Type B pancreatic cell (in vitro differentiated cells): ENCODE results near the gene KIF5A. TPM values are rescaled to one million over a fixed set of nuclear protein-coding genes. Genes with fewer than 3 reads are reported as not detected.

ENCODE experiments used
- DNase-seq: peaks from one replicate; pipeline ENCODE4 v3.0.0; 2021; ENCODE audit warnings: mixed read lengths; ENCODE audit not compliant: unreplicated experiment; ENCODE audit errors: extremely low spot score
- H3K27ac Mint-ChIP-seq: 2 replicates; pipeline ENCODE4 v1.8.0; 2021; ENCODE audit warnings: mild to moderate bottlenecking, mixed read lengths
- H3K27me3 Mint-ChIP-seq: 2 replicates; pipeline ENCODE4 v1.8.0; 2021; ENCODE audit warnings: mixed read lengths
- H3K36me3 Mint-ChIP-seq: 2 replicates; pipeline ENCODE4 v1.8.0; 2021; ENCODE audit warnings: mixed read lengths
- H3K4me1 Mint-ChIP-seq: one replicate; pipeline ENCODE4 v1.8.0; 2021; ENCODE audit warnings: mixed read lengths; ENCODE audit not compliant: unreplicated experiment
- H3K4me3 Mint-ChIP-seq: 2 replicates; pipeline ENCODE4 v1.8.0; 2021; ENCODE audit warnings: mild to moderate bottlenecking, mixed read lengths
- H3K9me3 Mint-ChIP-seq: 2 replicates; pipeline ENCODE4 v1.8.0; 2021; ENCODE audit warnings: mixed read lengths
- CTCF ChIP-seq: fragments of 200-600 bp; sonication (generic); conservative IDR thresholded peaks from 2 replicates; pipeline ENCODE4 v1.5.0; 2021; ENCODE audit warnings: antibody characterized with exemption, mild to moderate bottlenecking
- total RNA-seq: library from RNA; stranded (reverse); gene quantifications from 2 replicates; pipeline ENCODE4 v1.2.1, GENCODE V29; 2021; ENCODE audit warnings: low replicate concordance

The KIF5A gene
- total RNA-seq, 1 donor from 2014 or later = 4.4 TPM

DNA sequence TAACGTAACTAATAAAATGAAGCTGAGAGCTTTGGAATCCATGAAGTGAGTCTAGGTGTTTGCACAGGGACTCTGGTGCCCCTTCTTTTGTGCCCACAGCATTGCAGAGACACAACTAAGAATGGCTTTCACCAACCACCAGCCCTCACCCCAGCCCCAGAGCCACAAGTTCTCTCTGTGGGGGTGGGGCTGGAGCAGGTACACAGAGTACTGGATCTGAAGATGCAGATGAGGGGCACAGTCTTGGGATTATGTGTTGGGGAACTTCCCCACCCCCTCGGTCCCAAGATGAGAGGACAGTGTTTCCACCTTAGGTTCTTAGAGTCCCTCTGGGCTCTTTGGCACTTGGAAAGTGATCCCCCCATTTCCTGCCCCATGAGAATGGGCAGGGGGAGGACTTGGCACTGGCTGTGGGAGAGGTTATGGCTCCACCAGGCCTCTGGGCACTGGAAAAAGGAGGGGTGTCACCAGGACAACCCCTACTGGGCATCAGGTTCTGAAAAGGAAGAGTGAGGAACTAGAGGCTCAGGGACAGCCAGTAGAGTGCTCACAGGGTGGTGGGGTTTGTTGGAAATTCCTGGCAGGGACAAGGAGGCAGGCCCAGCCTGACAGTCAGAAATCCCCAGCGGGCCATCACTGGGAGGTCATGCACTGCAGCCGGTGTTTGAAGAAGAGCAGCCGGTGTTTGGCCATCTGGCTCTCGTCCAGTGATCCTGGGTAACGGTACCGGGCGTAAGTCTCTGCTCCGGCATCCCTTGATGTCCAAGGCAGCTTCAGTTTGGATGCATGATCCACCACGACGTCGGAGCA, 76.5 kb downstream of the KIF5A start:
- DNase-seq = no peak
- Mint-ChIP-seq H3K9me3 (no peaks in the 10 kb centered on the region), H3K27ac (no peak overlapping the region), H3K27me3 (peaks cover 96% of the 10 kb centered on the region), H3K4me3 (no peak overlapping the region), H3K4me1 (peaks cover 6% of the 10 kb centered on the region), H3K36me3 (peaks cover 3% of the 10 kb centered on the region)
- TF ChIP-seq CTCF = no peak

DNA sequence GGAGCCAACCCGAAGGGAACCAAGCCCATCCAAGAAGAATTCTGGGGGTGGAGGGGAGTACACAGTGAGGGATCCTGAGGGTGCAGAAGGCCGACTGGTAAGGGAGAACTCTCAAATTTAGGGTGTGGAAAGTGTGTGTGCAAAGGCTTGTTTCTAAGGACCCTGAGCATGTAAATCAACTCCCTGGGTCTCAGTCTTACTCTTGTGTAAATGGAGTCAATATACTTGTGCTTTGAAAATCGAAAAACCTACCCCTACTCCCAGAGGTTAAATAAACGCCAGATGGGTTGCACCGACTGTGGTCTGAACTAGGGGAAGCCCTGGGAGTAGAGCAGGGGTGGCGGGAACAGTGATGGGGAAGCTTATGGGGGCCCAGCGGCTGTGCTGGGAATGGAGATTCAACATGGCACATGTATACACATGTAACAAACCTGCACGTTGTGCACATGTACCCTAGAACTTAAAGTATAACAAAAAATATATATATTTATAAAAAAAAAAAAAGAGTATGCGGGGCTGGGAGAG, 77.1 kb downstream of the KIF5A start:
- Mint-ChIP-seq H3K4me1 (peaks cover 3% of the 10 kb centered on the region), H3K27me3 (peaks cover 94% of the 10 kb centered on the region), H3K36me3 (peaks cover 3% of the 10 kb centered on the region), H3K4me3 (no peak overlapping the region), H3K27ac (no peak overlapping the region), H3K9me3 (no peaks in the 10 kb centered on the region)
- no peak for DNase-seq
- TF ChIP-seq CTCF = no peak

GRCh38 chr12:57627501-57628279, 77.8 kb downstream of the KIF5A start:
- peak; percentile 68 for DNase-seq
- Mint-ChIP-seq H3K36me3 (peaks cover 3% of the 10 kb centered on the region), H3K4me3 (no peak overlapping the region), H3K27ac (no peak overlapping the region), H3K4me1 (no peaks in the 10 kb centered on the region), H3K27me3 (peaks cover 91% of the 10 kb centered on the region), H3K9me3 (no peaks in the 10 kb centered on the region)
- no peak for TF ChIP-seq CTCF

DNA sequence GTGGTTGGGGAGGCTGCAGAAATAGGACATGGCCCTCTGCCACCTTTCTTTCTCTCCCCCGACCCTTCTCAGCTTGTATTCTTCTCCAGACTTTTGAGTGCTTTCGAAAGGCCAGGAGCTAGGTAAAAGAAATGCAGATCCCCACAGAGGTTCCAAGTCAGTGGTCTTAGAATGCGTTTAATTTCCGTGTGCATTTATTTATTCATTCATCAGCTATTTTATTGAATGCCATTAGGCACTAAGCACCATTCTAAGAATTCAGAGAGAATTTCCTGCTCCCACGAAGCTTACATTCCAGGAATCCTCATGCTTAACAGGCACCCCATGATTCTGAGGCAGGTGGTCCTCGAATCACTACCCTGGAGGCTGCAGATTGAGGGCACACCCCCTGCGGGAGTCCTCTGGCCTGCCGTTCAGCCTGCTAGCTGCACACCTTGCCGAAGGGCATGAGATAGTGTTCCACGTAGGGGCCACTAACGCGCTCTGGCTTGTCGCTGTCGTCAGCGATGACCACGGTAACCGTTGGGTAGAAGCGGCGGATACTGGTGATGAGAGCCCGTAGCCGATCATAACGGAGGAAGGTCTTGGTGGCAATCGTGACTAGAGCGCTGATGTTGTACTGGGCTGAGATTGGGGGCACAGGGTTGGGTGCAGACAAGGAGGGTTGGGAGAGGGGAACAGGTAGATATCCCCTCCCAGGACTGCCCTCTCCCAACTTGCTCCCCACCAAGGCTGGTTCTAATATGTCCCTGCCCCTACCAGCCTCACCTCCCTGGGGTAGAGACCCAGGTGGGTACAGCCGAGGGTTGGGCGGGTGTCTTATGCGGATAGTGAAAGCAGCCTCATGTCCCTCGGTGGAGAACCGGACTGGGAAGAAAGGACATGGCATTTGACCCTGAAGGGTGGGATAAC, 78.7 kb downstream of the KIF5A start:
- Mint-ChIP-seq H3K27me3 (peaks cover 88% of the 10 kb centered on the region), H3K9me3 (no peaks in the 10 kb centered on the region), H3K27ac (no peak overlapping the region), H3K36me3 (peaks cover 3% of the 10 kb centered on the region), H3K4me1 (no peaks in the 10 kb centered on the region), H3K4me3 (no peak overlapping the region)
- DNase-seq = peak; percentile 57
- no peak for TF ChIP-seq CTCF

DNA sequence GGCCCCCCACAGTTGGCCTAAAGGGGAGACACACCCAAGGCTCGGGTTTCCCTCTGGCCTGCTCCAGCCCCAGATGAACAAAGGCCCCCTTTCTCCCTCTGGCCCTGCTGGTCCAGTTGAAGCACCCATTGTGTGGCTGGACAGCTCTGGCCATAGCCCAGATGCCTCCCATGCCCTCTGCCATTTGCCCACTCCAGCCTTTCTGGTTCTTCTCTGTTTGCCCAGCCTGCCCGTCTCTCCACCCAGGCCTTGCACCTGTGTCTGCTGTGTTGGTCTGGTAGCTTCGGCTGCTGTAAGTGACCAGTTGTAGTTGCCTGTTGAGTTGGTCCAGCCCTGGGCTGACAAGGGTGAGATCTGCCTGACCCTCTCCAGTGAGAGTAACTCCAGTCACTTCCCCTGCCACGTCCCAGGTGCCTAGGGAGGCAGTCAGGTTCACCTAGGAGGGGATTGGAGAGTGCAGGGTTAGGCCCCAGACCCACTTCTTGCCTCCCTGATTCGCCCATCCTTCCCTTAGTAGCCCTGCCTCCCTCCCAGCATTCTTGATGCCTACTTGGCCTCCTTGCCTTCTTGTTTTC, 80.1 kb downstream of the KIF5A start:
- H3K36me3 Mint-ChIP-seq = peaks cover 3% of the 10 kb centered on the region
- no peak overlapping the region for H3K4me3 Mint-ChIP-seq
- DNase-seq = peak; percentile 50
- H3K27me3 Mint-ChIP-seq = peaks cover 84% of the 10 kb centered on the region
- TF ChIP-seq CTCF = no peak
- no peaks in the 10 kb centered on the region for H3K4me1 Mint-ChIP-seq
- no peaks in the 10 kb centered on the region for H3K9me3 Mint-ChIP-seq
- no peak overlapping the region for H3K27ac Mint-ChIP-seq
